SH-SY5Y (cell line): ENCODE results near the gene SPATA46.

Source experiments
- GATA2 ChIP-seq: IDR thresholded peaks from 2 replicates; pipeline ENCODE4 v1.6.1; 2011; ENCODE audit warnings: mild to moderate bottlenecking, low read depth, low read length
- GATA3 ChIP-seq: IDR thresholded peaks from 2 replicates; pipeline ENCODE4 v1.6.1; 2011; ENCODE audit warnings: low read depth, mild to moderate bottlenecking, low read length, moderate library complexity

GRCh38 chr1:162406811-162407210 lies 30.2 kb upstream of the SPATA46 start:
- TF ChIP-seq GATA2 (no peak), GATA3 (no peak)
